ENCODE measurements around the gene CACNA1C. TPM values are rescaled to one million over a fixed set of nuclear protein-coding genes. Genes with fewer than 3 reads are reported as not detected.

The CACNA1C gene
- total and polyA plus RNA-seq, 10 of the 15 experiments (the other 5 are each of a cell fraction or from before 2014, with no cell fraction given), result under 0.01 to 0.15 (median 0.09) TPM; not detected in 5

DNA sequence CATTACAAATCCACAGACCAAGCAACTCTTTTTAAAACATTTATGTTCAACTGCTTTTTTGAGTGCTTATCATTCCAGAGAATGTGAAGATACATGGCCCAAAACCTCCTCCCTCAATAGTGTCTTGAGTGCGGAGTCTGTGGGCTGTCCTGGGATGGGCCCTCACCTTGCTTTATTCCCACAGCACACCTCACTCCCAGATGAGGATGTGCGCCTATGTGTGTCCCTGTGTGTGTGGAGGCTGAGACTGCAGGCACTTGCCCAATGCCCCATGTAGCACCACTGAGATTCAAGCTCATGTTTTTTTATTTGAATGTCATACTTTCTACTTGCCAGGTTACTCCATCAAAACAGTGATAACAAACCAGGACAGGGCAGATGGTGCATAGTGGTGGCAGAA, 291.7 kb downstream of the CACNA1C start:
- FAIRE-seq, result no peak
- intact Hi-C loops (cut with micrococcal nuclease; ENCODE audit: unreplicated experiment), result no loop called here
- H3K4me1 ChIP-seq (ENCODE audit: control insufficient read depth, insufficient read depth, low read length), result no peaks in the 10 kb centered on the region
- in situ Hi-C loops (cut with MboI), result no loop called here
- DNase-seq (ENCODE audit: low read depth, low spot score), result no peak
- ChIA-PET POLR2A (no interaction called here), RAD21 (ENCODE audit: unreplicated experiment) (interaction anchor here (0.5 kb wide), 1 partner anchor 666 kb away, joined by 4 read pairs; no protein-coding TSS in a partner anchor), CTCF (no interaction called here), SMC1A (ENCODE audit: uncharacterized antibody, unreplicated experiment) (no interaction called here)
- ATAC-seq, result no peak
- WGBS (ENCODE audit: insufficient coverage, insufficient replicate concordance, low lambda C conversion rate, missing lambda C conversion rate), result 73% methylated on average over 2 of the region's 2 CpGs
- no peak overlapping the region for H3K9ac ChIP-seq (ENCODE audit: control insufficient read depth, insufficient read depth, low read length)
- no peak overlapping the region for H3K4me2 ChIP-seq (ENCODE audit: control insufficient read depth, insufficient read depth)
- no peaks in the 10 kb centered on the region for H3K27me3 ChIP-seq (replicated peaks in 1 of 2; ENCODE audit: control insufficient read depth in 2 of 2, insufficient read depth in 2 of 2, low read length in 1 of 2)
- H4K20me1 ChIP-seq (ENCODE audit: control insufficient read depth, insufficient read depth), result no peaks in the 10 kb centered on the region
- H2AFZ ChIP-seq (ENCODE audit: control insufficient read depth, low read depth, low read length), result no peak overlapping the region
- BruUV-seq (replicated peaks), result no TSS peak
- H3K36me3 ChIP-seq (ENCODE audit: control insufficient read depth in 2 of 2, insufficient read depth in 2 of 2, low read length in 1 of 2), result no peaks in the 10 kb centered on the region
- H3K4me3 ChIP-seq, result no peak overlapping the region
- H3K79me2 ChIP-seq (ENCODE audit: control insufficient read depth, insufficient read depth, low read length), result no peaks in the 10 kb centered on the region
- TF ChIP-seq NR2F1 (conservative IDR thresholded peaks at IDR 0.05) (no peak), BMI1 (IDR thresholded peaks at IDR 0.05; ENCODE audit: borderline replicate concordance) (no peak), PAX8 (IDR thresholded peaks at IDR 0.05) (no peak), LARP7 (IDR thresholded peaks at IDR 0.05) (no peak), FOXK2 (IDR thresholded peaks at IDR 0.05) (no peak), JUND (IDR thresholded peaks at IDR 0.05; ENCODE audit: low read depth, low read length) (no peak), RELA (IDR thresholded peaks at IDR 0.05; ENCODE audit: borderline replicate concordance, partially characterized antibody) (no peak), POLR2AphosphoS5 (IDR thresholded peaks at IDR 0.05; ENCODE audit: low read length) (no peak), GABPA (IDR thresholded peaks at IDR 0.05; ENCODE audit: low read depth) (no peak), TCF7 (IDR thresholded peaks at IDR 0.05; ENCODE audit: borderline replicate concordance) (no peak), NR2C2 (IDR thresholded peaks at IDR 0.05; ENCODE audit: borderline replicate concordance, control insufficient read depth, insufficient read length, low read depth) (no peak), ZBTB4 (CRISPR knock-in tag; IDR thresholded peaks at IDR 0.05) (no peak), SMAD1 (IDR thresholded peaks at IDR 0.05; ENCODE audit: low read depth, partially characterized antibody) (no peak)
- H3K27ac ChIP-seq (ENCODE audit: control insufficient read depth, insufficient read depth), result no peak overlapping the region
- no peaks in the 10 kb centered on the region for H3K9me3 ChIP-seq (replicated peaks; ENCODE audit: control insufficient read depth, insufficient read depth, low read length)

Data from GM12878 (cell line).